Measurements from ENCODE around the gene AASS. TPM values are rescaled to one million over a fixed set of nuclear protein-coding genes. Genes with fewer than 3 reads are reported as not detected.

AASS gene
- total and polyA plus RNA-seq, 2 of the 8 experiments (the other 6 are each of a cell fraction or from before 2014, with no cell fraction given) = 203 to 394 TPM

GRCh38 chr7:122082670-122083069 lies 61.4 kb downstream of the AASS start:
- FAIRE-seq (no peak), DNase-seq (ENCODE audit: low read depth in 1 of 2, low spot score in 2 of 2) (no peak)
- Histone ChIP-seq H3K18ac (ENCODE audit: extremely low read depth, low read length) (no peak overlapping the region), H2BK5ac (ENCODE audit: low read depth, low read length) (no peak overlapping the region), H4K20me1 (replicated peaks in 1 of 2; ENCODE audit: control insufficient read depth in 1 of 2, insufficient read depth in 2 of 2, low read length in 2 of 2) (peaks cover 4 to 7% of the 10 kb centered on the region in 2 experiments), H2BK15ac (ENCODE audit: low read length) (no peak overlapping the region), H3K4me3 (ENCODE audit: extremely low read depth in 1 of 4, insufficient read depth in 2 of 4, low read depth in 3 of 4, low read length in 4 of 4) (no peak overlapping the region), H2BK120ac (replicated peaks; ENCODE audit: low read depth, low read length) (no peak overlapping the region), H3K56ac (replicated peaks; ENCODE audit: insufficient read length, low read depth, low read length) (no peak overlapping the region), H2AFZ (ENCODE audit: low read length) (no peak overlapping the region), H3K4me1 (replicated peaks in 1 of 4; ENCODE audit: control insufficient read depth in 3 of 4, insufficient read depth in 4 of 4, low read length in 3 of 4) (peaks cover 0 to 13% (median 8%) of the 10 kb centered on the region in 4 experiments; a peak in 4 of 7 replicates), H3K4ac (replicated peaks; ENCODE audit: insufficient read length, low read depth, low read length) (no peak overlapping the region), H2AK5ac (ENCODE audit: low read depth, low read length) (no peak overlapping the region), H3K23ac (ENCODE audit: insufficient read length) (no peak overlapping the region), H3K4me2 (ENCODE audit: insufficient read depth in 1 of 2, low read depth in 2 of 2, low read length in 2 of 2) (no peak overlapping the region), H2BK20ac (ENCODE audit: low read length) (no peak overlapping the region), H3K14ac (ENCODE audit: insufficient read length) (no peak overlapping the region), H3K36me3 (ENCODE audit: control insufficient read depth in 2 of 4, insufficient read depth in 4 of 4, low read length in 3 of 4) (peaks cover 31 to 97% (median 83%) of the 10 kb centered on the region in 4 experiments), H3K9me3 (ENCODE audit: insufficient read depth in 2 of 2, low read depth in 1 of 2, low read length in 1 of 2) (no peaks in the 10 kb centered on the region), H3K23me2 (ENCODE audit: low read depth, low read length) (no peaks in the 10 kb centered on the region), H4K91ac (replicated peaks; ENCODE audit: insufficient read length, low read length) (no peak overlapping the region), H3K27ac (ENCODE audit: low read depth, low read length) (no peak overlapping the region), H3K79me2 (ENCODE audit: control insufficient read depth in 1 of 2, insufficient read depth in 2 of 2, low read length in 2 of 2) (peaks cover 0 to 25% of the 10 kb centered on the region in 2 experiments; a peak in 1 of 4 replicates), H4K8ac (ENCODE audit: extremely low read depth, insufficient read depth, low read length) (no peak overlapping the region), H3K27me3 (replicated peaks in 1 of 4; ENCODE audit: control insufficient read depth in 3 of 4, extremely low read depth in 1 of 4, insufficient read depth in 3 of 4, low read length in 3 of 4) (no peaks in the 10 kb centered on the region), H4K5ac (ENCODE audit: insufficient read length, low read depth, low read length) (no peak overlapping the region), H2BK12ac (ENCODE audit: low read depth, low read length) (no peak overlapping the region), H3K79me1 (ENCODE audit: low read depth, low read length) (no peaks in the 10 kb centered on the region; the same call in 1 of the 2 replicates), H3K9ac (replicated peaks in 1 of 4; ENCODE audit: extremely low read depth in 1 of 4, low read depth in 3 of 4, low read length in 3 of 4) (no peak overlapping the region)
- POLR2A ChIA-PET (ENCODE audit: partially characterized antibody) = interaction anchor here (1.0 to 4.2 kb wide), 4 partner anchors 8 to 12 kb away, joined by 3 to 17 read pairs (median 5); no protein-coding TSS in a partner anchor
- CTCF ChIA-PET (ENCODE audit: partially characterized antibody) = interaction anchor here (6.5 kb wide), 1 partner anchor 11 kb away, joined by 44 read pairs; no protein-coding TSS in a partner anchor
- 91% methylated on average over 2 of the region's 2 CpGs; no CpG with 5 or more reads in 1 of the 2 experiments for WGBS, 2 experiments (ENCODE audit: extremely low coverage in 1 of 2, insufficient coverage in 1 of 2, insufficient read length in 1 of 2, insufficient replicate concordance in 2 of 2, low coverage in 1 of 2, low lambda C conversion rate in 2 of 2, missing lambda C conversion rate in 1 of 2)

All from H1 (cell line).